GM12872 (cell line): ENCODE measurements around the gene COL25A1.

Source experiments
- TF ChIP-seq, protein P1 (sequence below): IDR thresholded peaks from 3 replicates; pipeline ENCODE4 v1.5.1; 2011; ENCODE audit warnings: low read depth, mild to moderate bottlenecking, low read length, moderate library complexity; ENCODE audit not compliant: insufficient read depth

COL25A1 gene

DNA sequence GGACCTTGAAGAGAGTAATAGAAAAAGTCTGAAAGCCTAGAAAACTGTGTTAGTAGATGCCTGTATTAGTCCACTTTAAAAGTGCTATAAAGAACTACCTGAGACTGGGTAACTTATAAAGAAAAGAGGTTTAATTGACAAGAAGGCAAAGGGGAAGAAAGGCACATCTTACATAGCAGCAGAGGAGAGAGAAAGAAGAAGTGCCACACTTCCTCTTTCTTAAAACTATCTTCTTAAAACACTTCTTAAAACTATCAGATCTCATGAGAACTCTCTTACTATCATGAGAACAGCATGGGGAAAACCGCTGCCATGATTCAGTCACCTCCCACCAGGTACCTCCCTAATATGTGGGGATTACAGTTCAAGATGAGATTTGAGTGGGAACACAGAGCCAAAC is 18.8 kb upstream of the COL25A1 start:
- TF ChIP-seq, protein P1, sequence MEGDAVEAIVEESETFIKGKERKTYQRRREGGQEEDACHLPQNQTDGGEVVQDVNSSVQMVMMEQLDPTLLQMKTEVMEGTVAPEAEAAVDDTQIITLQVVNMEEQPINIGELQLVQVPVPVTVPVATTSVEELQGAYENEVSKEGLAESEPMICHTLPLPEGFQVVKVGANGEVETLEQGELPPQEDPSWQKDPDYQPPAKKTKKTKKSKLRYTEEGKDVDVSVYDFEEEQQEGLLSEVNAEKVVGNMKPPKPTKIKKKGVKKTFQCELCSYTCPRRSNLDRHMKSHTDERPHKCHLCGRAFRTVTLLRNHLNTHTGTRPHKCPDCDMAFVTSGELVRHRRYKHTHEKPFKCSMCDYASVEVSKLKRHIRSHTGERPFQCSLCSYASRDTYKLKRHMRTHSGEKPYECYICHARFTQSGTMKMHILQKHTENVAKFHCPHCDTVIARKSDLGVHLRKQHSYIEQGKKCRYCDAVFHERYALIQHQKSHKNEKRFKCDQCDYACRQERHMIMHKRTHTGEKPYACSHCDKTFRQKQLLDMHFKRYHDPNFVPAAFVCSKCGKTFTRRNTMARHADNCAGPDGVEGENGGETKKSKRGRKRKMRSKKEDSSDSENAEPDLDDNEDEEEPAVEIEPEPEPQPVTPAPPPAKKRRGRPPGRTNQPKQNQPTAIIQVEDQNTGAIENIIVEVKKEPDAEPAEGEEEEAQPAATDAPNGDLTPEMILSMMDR = no peak

DNA sequence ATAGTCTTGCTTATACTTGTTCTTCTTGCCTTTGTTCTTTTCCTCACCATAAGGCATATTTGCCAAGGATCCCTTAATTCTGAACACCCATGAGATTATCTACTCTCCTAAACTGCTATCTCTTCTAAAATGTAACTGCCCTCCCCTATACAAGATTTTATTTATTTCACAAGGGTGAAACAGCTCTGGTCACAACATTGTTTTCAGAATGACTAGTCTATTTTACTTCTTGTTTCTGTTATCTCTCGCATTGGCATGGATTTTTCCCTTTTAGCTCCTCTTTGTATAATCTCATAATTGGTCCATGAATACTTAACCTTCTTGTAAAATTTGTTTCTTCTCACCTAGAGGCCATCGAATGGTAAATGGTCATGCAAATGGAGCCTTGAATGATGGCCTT is 17.2 kb upstream of the COL25A1 start:
- TF ChIP-seq, protein P1 = no peak

DNA sequence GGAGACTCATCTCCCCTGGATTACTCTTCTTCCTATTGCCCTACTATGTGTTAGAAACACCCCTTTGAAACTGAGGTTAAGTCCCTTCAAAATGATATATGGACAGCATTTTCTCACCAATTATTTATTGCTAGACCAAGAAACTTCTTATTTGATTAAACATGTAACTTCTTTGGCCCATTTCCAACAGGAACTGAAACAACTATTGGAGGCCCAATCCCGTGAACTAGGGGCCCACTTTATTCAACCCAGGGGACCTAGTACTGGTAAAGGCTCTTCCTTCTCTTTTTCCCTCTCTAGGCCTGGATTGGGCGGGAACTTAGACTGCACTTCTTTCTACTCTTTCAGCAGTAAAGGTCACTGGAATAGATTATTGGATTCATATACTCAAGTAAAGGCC is 16.7 kb upstream of the COL25A1 start:
- TF ChIP-seq, protein P1 = no peak

DNA sequence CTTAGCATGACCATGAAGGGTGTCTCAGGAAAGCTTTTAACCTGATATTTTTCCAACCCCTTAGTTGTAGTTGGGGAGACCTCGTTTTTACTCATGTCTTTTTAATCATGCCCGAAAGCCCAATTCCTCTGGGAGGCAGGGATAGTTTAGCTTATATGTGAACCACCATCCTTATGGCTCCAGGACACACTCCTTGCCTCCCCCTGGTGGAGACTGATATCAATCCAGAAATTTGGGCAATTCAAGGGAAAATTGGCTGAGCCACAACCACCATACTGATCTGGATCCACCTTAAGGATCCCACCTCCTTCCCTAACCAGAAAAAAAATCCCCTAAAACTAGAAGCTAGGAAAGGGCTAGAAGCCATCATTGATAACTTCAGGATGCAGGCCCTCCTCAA is 13.4 kb upstream of the COL25A1 start:
- TF ChIP-seq, protein P1 = 0 out of 3 replicates have a peak, but pooled peaks have one; percentile 2

DNA sequence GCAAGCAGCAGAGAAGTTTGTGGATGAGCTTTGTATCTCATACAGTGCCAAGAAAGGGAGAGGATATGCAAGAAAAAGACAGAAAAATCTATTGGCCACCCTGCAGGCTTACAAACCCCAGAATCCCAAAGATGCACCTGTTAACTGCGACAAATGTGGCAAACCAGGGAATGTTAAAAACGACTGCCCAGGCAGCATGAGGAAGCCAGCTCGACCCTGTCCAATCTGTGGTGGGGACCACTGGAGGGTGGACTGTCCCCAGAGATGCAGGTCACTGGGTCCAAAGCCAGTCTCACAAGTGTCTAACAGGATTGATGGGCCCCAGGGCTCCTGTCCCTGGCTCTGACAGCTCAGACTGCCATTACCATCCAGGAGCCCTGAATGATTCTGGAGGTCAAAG is 12.9 kb upstream of the COL25A1 start:
- TF ChIP-seq, protein P1 = no peak

DNA sequence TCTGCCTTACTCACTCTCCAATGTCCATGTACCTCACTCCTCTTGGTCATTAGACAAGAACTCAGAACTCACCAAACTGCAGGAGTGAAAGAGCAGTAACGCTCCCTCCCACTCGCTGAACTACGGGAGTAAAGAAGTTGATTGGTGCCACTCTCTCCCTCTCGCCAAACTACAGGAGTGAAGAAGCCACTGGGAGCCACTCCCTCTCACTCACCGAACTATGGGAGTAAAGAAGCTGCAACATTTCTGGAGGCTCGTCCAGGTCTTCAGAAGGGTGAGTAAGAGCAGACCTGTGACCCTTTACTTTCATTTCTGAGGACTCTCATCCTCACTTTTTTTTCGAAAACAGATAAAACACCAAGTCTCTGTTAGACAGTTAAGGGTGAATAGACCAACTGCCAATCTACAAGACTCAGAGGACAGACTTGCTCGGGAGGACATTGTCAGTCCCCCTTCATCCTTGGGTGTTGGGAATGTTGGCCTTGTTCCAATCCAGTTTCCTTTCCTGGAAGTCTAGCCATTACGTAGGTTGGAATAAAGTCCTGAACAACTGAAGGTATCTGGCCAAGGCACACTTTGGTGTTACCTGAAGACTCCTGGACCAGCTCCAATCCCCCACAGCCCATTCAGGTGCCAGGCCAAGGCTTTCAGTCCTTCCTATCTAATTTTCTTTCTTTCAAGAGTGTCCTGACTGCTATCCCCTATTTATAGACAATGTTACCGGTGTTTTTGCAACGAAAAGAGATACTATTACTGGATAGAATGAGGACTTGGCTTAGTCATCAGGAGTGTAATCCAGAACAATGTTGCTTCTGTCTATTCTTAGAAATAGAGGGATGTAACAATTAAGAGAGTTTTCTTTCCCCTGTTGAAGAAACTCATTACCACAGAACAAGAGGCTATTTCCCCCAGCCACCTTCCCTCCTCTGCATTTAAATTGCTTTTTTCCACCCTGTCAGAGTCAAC is 11.0 kb upstream of the COL25A1 start:
- TF ChIP-seq, protein P1 = no peak

DNA sequence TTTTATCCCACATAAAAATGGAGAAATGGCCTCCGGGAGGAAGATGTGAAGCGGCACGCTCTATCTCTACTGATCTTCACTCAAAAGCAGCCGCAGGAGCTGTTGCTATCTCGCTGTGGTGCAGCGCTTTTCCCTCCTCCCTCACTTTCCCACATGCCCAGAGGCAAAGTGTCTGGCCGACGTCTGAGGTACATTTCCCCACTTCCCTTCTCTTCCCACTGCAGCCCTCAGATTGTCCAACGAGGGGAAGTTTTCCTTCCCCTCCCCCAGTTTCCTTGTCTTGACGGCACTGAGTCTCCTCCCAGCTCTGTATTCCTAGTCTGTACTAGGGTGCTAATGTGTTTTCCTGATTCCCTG is 660 bp upstream of the COL25A1 start:
- TF ChIP-seq, protein P1 = no peak
